Measurements from ENCODE around the gene C10orf90. TPM values are rescaled to one million over a fixed set of nuclear protein-coding genes. Genes with fewer than 3 reads are reported as not detected.

The C10orf90 gene
- total and polyA plus RNA-seq, 7 donors, result 0.01 to 0.39 (median 0.07) TPM; not detected in 4

DNA sequence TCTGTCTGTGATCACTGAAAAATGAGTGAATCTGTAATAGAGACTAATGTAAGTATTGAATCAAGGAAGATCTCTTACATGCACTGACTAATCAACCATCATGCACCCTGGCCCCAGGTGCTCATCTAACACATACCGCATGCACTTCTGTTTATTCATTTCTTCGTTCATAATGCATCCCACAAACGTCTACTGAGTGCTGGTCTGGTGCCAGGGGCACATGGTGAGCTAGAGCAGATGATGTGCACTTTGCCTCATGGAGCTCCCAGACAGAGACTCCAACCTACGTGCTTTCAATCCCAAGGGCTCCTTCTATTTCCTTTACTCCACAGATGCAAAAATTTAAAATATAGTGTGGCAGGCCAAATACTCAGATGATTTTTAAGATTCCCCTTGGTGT lies 10.7 kb downstream of the C10orf90 start:
- Histone ChIP-seq H3K27me3 (ENCODE audit: insufficient read depth in 3 of 3, low read length in 2 of 3) (no peaks in the 10 kb centered on the region), H3K9me3 (no peaks in the 10 kb centered on the region), H3K4me3 (no peak overlapping the region), H3K27ac (no peak overlapping the region), H3K4me1 (no peaks in the 10 kb centered on the region), H3K36me3 (ENCODE audit: insufficient read depth in 1 of 2, low read depth in 1 of 2) (no peaks in the 10 kb centered on the region)
- WGBS, 3 donors, result 61 to 62% (median 62%) methylated on average over 4 of the region's 4 CpGs
- DNase-seq, result no peak
- intact Hi-C loops (cut with DNase I), result no loop called here
- TF ChIP-seq, protein P1, sequence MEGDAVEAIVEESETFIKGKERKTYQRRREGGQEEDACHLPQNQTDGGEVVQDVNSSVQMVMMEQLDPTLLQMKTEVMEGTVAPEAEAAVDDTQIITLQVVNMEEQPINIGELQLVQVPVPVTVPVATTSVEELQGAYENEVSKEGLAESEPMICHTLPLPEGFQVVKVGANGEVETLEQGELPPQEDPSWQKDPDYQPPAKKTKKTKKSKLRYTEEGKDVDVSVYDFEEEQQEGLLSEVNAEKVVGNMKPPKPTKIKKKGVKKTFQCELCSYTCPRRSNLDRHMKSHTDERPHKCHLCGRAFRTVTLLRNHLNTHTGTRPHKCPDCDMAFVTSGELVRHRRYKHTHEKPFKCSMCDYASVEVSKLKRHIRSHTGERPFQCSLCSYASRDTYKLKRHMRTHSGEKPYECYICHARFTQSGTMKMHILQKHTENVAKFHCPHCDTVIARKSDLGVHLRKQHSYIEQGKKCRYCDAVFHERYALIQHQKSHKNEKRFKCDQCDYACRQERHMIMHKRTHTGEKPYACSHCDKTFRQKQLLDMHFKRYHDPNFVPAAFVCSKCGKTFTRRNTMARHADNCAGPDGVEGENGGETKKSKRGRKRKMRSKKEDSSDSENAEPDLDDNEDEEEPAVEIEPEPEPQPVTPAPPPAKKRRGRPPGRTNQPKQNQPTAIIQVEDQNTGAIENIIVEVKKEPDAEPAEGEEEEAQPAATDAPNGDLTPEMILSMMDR (IDR thresholded peaks at IDR 0.05), result no peak
- ATAC-seq, result no peak

GRCh38 chr10:126658928-126659327 lies 11.6 kb downstream of the C10orf90 start:
- TF ChIP-seq, protein P1 (IDR thresholded peaks at IDR 0.05), result no peak
- 91 to 93% (median 93%) methylated on average over 4 of the region's 4 CpGs for WGBS, 3 donors

DNA sequence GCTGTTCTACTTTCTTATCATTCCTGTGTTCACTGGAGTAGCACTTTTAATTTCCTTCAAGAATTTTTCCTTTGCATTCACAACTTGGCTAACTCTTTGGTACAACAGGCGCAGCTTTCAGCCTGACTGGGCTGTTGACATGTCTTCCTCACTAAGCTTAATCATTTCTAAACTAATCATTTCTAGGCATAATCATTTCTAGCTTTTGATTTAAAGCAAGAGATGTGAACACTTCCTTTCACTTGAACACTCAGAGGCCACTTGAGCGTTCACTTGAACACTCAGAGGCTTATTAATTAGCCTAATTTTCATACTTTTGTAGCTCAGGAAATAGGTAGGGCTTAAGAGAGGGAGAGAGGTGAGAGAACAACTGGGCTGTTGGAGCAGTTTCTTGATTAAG lies 15.9 kb downstream of the C10orf90 start:
- no peak overlapping the region for H3K4me3 ChIP-seq
- 86 to 97% (median 93%) methylated on average over 2 of the region's 2 CpGs for WGBS, 3 donors
- no peaks in the 10 kb centered on the region for H3K9me3 ChIP-seq
- no peak overlapping the region for H3K27ac ChIP-seq
- no peak for DNase-seq
- no peaks in the 10 kb centered on the region for H3K36me3 ChIP-seq (ENCODE audit: insufficient read depth in 1 of 2, low read depth in 1 of 2)
- H3K27me3 ChIP-seq (ENCODE audit: insufficient read depth in 3 of 3, low read length in 2 of 3), result no peaks in the 10 kb centered on the region
- ATAC-seq, result no peak
- no peaks in the 10 kb centered on the region for H3K4me1 ChIP-seq
- intact Hi-C loops (cut with DNase I), result no loop called here
- TF ChIP-seq, protein P1 (IDR thresholded peaks at IDR 0.05), result no peak

More at GRCh38 chr10:126658928-126659327, 11.6 kb downstream of the C10orf90 start:
- Histone ChIP-seq H3K36me3 (ENCODE audit: insufficient read depth in 1 of 2, low read depth in 1 of 2) (no peaks in the 10 kb centered on the region), H3K27ac (no peak overlapping the region), H3K9me3 (no peaks in the 10 kb centered on the region), H3K4me3 (no peak overlapping the region), H3K27me3 (ENCODE audit: insufficient read depth in 3 of 3, low read length in 2 of 3) (no peaks in the 10 kb centered on the region), H3K4me1 (no peaks in the 10 kb centered on the region)
- ATAC-seq, result no peak
- DNase-seq, result no peak
- intact Hi-C loops (cut with DNase I), result no loop called here

DNA sequence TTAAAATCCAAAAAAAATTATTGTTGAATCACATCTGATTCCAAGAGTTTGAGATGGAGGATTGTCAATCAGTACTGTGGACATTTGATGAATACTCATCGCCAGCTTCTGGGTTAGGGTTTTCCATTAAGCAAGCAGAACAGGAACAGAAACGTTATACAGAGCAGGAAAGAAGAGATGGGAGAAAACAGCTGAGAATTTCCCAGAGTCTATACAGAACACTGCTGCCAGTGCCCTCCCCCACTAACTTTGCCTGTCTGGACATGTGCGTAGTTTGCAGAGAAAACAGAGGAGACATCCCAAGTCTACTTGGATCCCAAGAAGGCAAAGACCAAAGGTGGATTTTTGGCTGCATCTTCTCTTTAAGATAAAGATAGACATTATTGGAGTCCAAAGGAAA lies 19.0 kb downstream of the C10orf90 start:
- H3K9me3 ChIP-seq, result no peaks in the 10 kb centered on the region
- whole genome bisulfite sequencing, 3 donors, result 20 to 31% (median 21%) methylated on average over 3 of the region's 3 CpGs
- TF ChIP-seq, protein P1 (IDR thresholded peaks at IDR 0.05), result no peak
- no peaks in the 10 kb centered on the region for H3K36me3 ChIP-seq (ENCODE audit: insufficient read depth in 1 of 2, low read depth in 1 of 2)
- intact Hi-C loops (cut with DNase I), result no loop called here
- ATAC-seq, result no peak
- H3K27ac ChIP-seq, result no peak overlapping the region
- DNase-seq, result no peak
- no peak overlapping the region for H3K4me3 ChIP-seq
- no peaks in the 10 kb centered on the region for H3K4me1 ChIP-seq
- no peaks in the 10 kb centered on the region for H3K27me3 ChIP-seq (ENCODE audit: insufficient read depth in 3 of 3, low read length in 2 of 3)

GRCh38 chr10:126650161-126650560 lies 20.3 kb downstream of the C10orf90 start:
- TF ChIP-seq, protein P1 (IDR thresholded peaks at IDR 0.05), result no peak
- Histone ChIP-seq H3K9me3 (no peaks in the 10 kb centered on the region), H3K27ac (no peak overlapping the region), H3K4me3 (no peak overlapping the region), H3K27me3 (ENCODE audit: insufficient read depth in 3 of 3, low read length in 2 of 3) (no peaks in the 10 kb centered on the region), H3K36me3 (ENCODE audit: insufficient read depth in 1 of 2, low read depth in 1 of 2) (no peaks in the 10 kb centered on the region), H3K4me1 (no peaks in the 10 kb centered on the region)
- intact Hi-C loops (cut with DNase I), result no loop called here
- DNase-seq (no peak), ATAC-seq (no peak)
- 83 to 88% (median 87%) methylated on average over 7 of the region's 7 CpGs for WGBS, 3 donors

Measured in psoas muscle (tissue), 8 donors.